ENCODE data around the gene CALD1. TPM values are rescaled to one million over a fixed set of nuclear protein-coding genes. Genes with fewer than 3 reads are reported as not detected.

CALD1 gene
- polyA plus RNA-seq, 2 of the 4 experiments (the other 2 are of a cell fraction): 136 to 150 TPM

- Histone ChIP-seq H3K4me3 (no peak overlapping the region), H3K4me2 (no peak overlapping the region), H3K27ac (no peak overlapping the region), H3K4me1 (no peaks in the 10 kb centered on the region), H3K9me3 (no peaks in the 10 kb centered on the region)
- ChIA-PET POLR2A (no interaction called here), CTCF (interaction anchor here (0.8 to 1.4 kb wide), 3 partner anchors 28 to 121 kb away, joined by 3 read pairs; no protein-coding TSS in a partner anchor)
- no peak for ATAC-seq
- 0% methylated on average over 1 of the region's 1 CpG for WGBS (ENCODE audit: missing lambda C conversion rate)
- DNase-seq (ENCODE audit: low read depth in 1 of 2, low spot score in 1 of 2): no peak
- no peak for TF ChIP-seq HMGXB4 (CRISPR knock-in tag; IDR thresholded peaks at IDR 0.05; ENCODE audit: borderline replicate concordance)
- no peak for TF ChIP-seq KDM1A (IDR thresholded peaks at IDR 0.05; ENCODE audit: low read depth)
- no peak for TF ChIP-seq HDAC2 (IDR thresholded peaks at IDR 0.05)
- TF ChIP-seq POLR2AphosphoS2 (conservative IDR thresholded peaks at IDR 0.05; ENCODE audit: low read length): no peak
- no peak for TF ChIP-seq MAZ (IDR thresholded peaks at IDR 0.05; ENCODE audit: borderline replicate concordance, low read depth, low read length)
- no peak for TF ChIP-seq MAX (IDR thresholded peaks at IDR 0.05)
- no peak for TF ChIP-seq CHD4 (IDR thresholded peaks at IDR 0.05; ENCODE audit: borderline replicate concordance)
- TF ChIP-seq SMC3 (IDR thresholded peaks at IDR 0.05): no peak
- TF ChIP-seq TFCP2L1 (CRISPR knock-in tag; IDR thresholded peaks at IDR 0.05): no peak
- no peak for TF ChIP-seq ESRRA (IDR thresholded peaks at IDR 0.05; ENCODE audit: borderline replicate concordance, low read length)
- no peak for TF ChIP-seq TP53 (CRISPR knock-in tag; IDR thresholded peaks at IDR 0.05)
- no peak for TF ChIP-seq ZFP36 (IDR thresholded peaks at IDR 0.05; ENCODE audit: borderline replicate concordance, partially characterized antibody)
- no peak for TF ChIP-seq EP300 (IDR thresholded peaks at IDR 0.05)
- TF ChIP-seq HES2 (IDR thresholded peaks at IDR 0.05): no peak
- no peak for FAIRE-seq
These were observed 49.0 kb upstream of the CALD1 start for GRCh38 chr7:134730411-134730829.

- H3K9me3 ChIP-seq: no peaks in the 10 kb centered on the region
- no peak for TF ChIP-seq NR3C1 (IDR thresholded peaks at IDR 0.05)
- no peak for TF ChIP-seq ZC3H11A (IDR thresholded peaks at IDR 0.05)
- TF ChIP-seq MAZ (IDR thresholded peaks at IDR 0.05; ENCODE audit: borderline replicate concordance, low read depth, low read length): no peak
- no peak for TF ChIP-seq PHF8 (IDR thresholded peaks at IDR 0.05; ENCODE audit: borderline replicate concordance, low read depth)
- no peak for TF ChIP-seq TFCP2L1 (CRISPR knock-in tag; IDR thresholded peaks at IDR 0.05)
- POLR2A ChIA-PET: no interaction called here
- no peak overlapping the region for H3K27ac ChIP-seq
- CTCF ChIA-PET: interaction anchor here (1.0 kb wide), 1 partner anchor 10 kb away, joined by 3 read pairs; no protein-coding TSS in a partner anchor
- ATAC-seq (no peak), FAIRE-seq (no peak), DNase-seq (ENCODE audit: low read depth in 1 of 2, low spot score in 1 of 2) (no peak)
- H3K4me3 ChIP-seq: no peak overlapping the region
- no peak overlapping the region for H3K4me2 ChIP-seq
- WGBS (ENCODE audit: missing lambda C conversion rate): 62% methylated on average over 1 of the region's 1 CpG
- no peaks in the 10 kb centered on the region for H3K4me1 ChIP-seq
These were observed 47.8 kb upstream of the CALD1 start for GRCh38 chr7:134731616-134732015.

GRCh38 chr7:134732728-134733127, 46.7 kb upstream of the CALD1 start:
- DNase-seq (ENCODE audit: low read depth in 1 of 2, low spot score in 1 of 2) (no peak), FAIRE-seq (no peak), ATAC-seq (no peak)
- CTCF ChIA-PET: no interaction called here
- no peak overlapping the region for H3K4me3 ChIP-seq
- H3K27ac ChIP-seq: no peak overlapping the region
- WGBS (ENCODE audit: missing lambda C conversion rate): 81% methylated on average over 6 of the region's 6 CpGs
- no peaks in the 10 kb centered on the region for H3K9me3 ChIP-seq
- H3K4me2 ChIP-seq: no peak overlapping the region
- POLR2A ChIA-PET: no interaction called here
- no peaks in the 10 kb centered on the region for H3K4me1 ChIP-seq
- TF ChIP-seq KDM1A (IDR thresholded peaks at IDR 0.05; ENCODE audit: low read depth) (no peak), RFX5 (IDR thresholded peaks at IDR 0.05) (no peak), MAZ (IDR thresholded peaks at IDR 0.05; ENCODE audit: borderline replicate concordance, low read depth, low read length) (no peak), CTCF (IDR thresholded peaks at IDR 0.05) (no peak), ZSCAN20 (CRISPR knock-in tag; IDR thresholded peaks at IDR 0.05) (no peak), HOXA7 (CRISPR knock-in tag; IDR thresholded peaks at IDR 0.05) (no peak), CBX2 (IDR thresholded peaks at IDR 0.05; ENCODE audit: borderline replicate concordance, low read depth) (no peak), RARB (CRISPR knock-in tag; IDR thresholded peaks at IDR 0.05) (no peak), BCL3 (IDR thresholded peaks at IDR 0.05) (no peak), PBX3 (IDR thresholded peaks at IDR 0.05) (no peak), SREBF2 (IDR thresholded peaks at IDR 0.05) (no peak), CEBPB (IDR thresholded peaks at IDR 0.05) (no peak), FOSB (CRISPR knock-in tag; IDR thresholded peaks at IDR 0.05) (no peak)

All from A549 (cell line).